Activated CD4-positive, CD25-positive, alpha-beta regulatory T cell (primary cell): ENCODE measurements around the gene NR1I3.

ENCODE experiments used
- DNase-seq, 4 experiments: peaks; one replicate each; lab custom pipeline; 2025; lab: John Stamatoyannopoulos, UW

Gene NR1I3

GRCh38 chr1:161218301-161219077, 19.5 kb downstream of the NR1I3 start:
- DNase-seq: peak in 3 of 4 experiments; percentile 20 to 69 (median 65)

- no peak for DNase-seq
Observed at GRCh38 chr1:161217831-161218230, 20.2 kb downstream of the NR1I3 start.

- no peak for DNase-seq
Observed at GRCh38 chr1:161216945-161217712, 20.9 kb downstream of the NR1I3 start.

- DNase-seq: no peak
Observed at GRCh38 chr1:161215076-161215475, 22.9 kb downstream of the NR1I3 start, which contains the start of gene FCER1G. Gene FCER1G (plus strand): TSS chr1:161215295. CDS start chr1:161215322, 27 bp downstream.

GRCh38 chr1:161214369-161214768, 23.6 kb downstream of the NR1I3 start:
- DNase-seq: no peak

- DNase-seq: peak; percentile 43 to 63 (median 56)
Observed at GRCh38 chr1:161209790-161210409, 28.1 kb downstream of the NR1I3 start.

- DNase-seq: no peak
Observed at GRCh38 chr1:161207173-161207572, 30.8 kb downstream of the NR1I3 start.

- DNase-seq: no peak
Observed at GRCh38 chr1:161206411-161207140, 31.4 kb downstream of the NR1I3 start.

- peak; percentile 84 to 90 (median 87) for DNase-seq
Observed at GRCh38 chr1:161201836-161202712, 35.9 kb downstream of the NR1I3 start, which contains the start of gene NDUFS2. Gene NDUFS2 (plus strand): TSS chr1:161202367. CDS start chr1:161202386, 19 bp downstream.

- DNase-seq: no peak
Observed at GRCh38 chr1:161200992-161201835, 36.8 kb downstream of the NR1I3 start.

GRCh38 chr1:161200421-161200991, 37.5 kb downstream of the NR1I3 start:
- DNase-seq: no peak

- no peak for DNase-seq
Observed at GRCh38 chr1:161199506-161200139, 38.4 kb downstream of the NR1I3 start.

- DNase-seq: no peak
Observed at GRCh38 chr1:161198897-161199431, 39.0 kb downstream of the NR1I3 start, which contains the start of gene ADAMTS4. Gene ADAMTS4 (minus strand): TSS chr1:161199054. CDS start chr1:161198627, 427 bp downstream.

GRCh38 chr1:161198194-161198896, 39.7 kb downstream of the NR1I3 start:
- DNase-seq: no peak

GRCh38 chr1:161197560-161198193, 40.3 kb downstream of the NR1I3 start:
- DNase-seq: no peak

GRCh38 chr1:161196521-161197451, 41.2 kb downstream of the NR1I3 start:
- DNase-seq: no peak
